Uterus (tissue), 2 donors: ENCODE measurements around the gene TANGO6.

Source experiments
- CTCF ChIP-seq, 4 experiments: fragments of 200-600 bp in 2 of 4; fragments of 450-650 bp in 2 of 4; sonication (generic) in 2 of 4; IDR thresholded peaks; one replicate each; pipeline ENCODE4 v1.5.1; 2016 to 2019; ENCODE audit warnings: antibody characterized with exemption in 4 of 4, mild to moderate bottlenecking in 2 of 4, moderate library complexity in 1 of 4
- POLR2A ChIP-seq, 2 donors: fragments of 450-650 bp; IDR thresholded peaks; one replicate each; pipeline ENCODE4 v1.6.1; 2016; ENCODE audit warnings: antibody characterized with exemption in 2 of 2, mild to moderate bottlenecking in 1 of 2, moderate library complexity in 1 of 2

GRCh38 chr16:68981971-68982370 lies 138.6 kb downstream of the TANGO6 start:
- TF ChIP-seq CTCF (IDR thresholded peaks at IDR 0.05) = no peak
- no peak for TF ChIP-seq POLR2A (IDR thresholded peaks at IDR 0.05)
